GM21717 (cell line): ENCODE results near the gene RUNX3.
"Not testable (repeated sequence)": the region's sequence is repeated elsewhere in the genome, so short reads cannot be mapped to it uniquely, and the experiment has no call there.

ENCODE experiments used
- ATAC-seq: cut with Tn5 transposase; IDR thresholded peaks from one replicate; pipeline ENCODE4 v1.9.1; 2021; ENCODE audit warnings: mild to moderate bottlenecking, moderate library complexity; ENCODE audit not compliant: unreplicated experiment

RUNX3 gene

GRCh38 chr1:24930260-24931145 is at the start of gene RUNX3:
RUNX3 (minus strand) TSS chr1:24930276; CDS start chr1:24929868, 408 bp downstream.
- ATAC-seq = peak; percentile 58

- not testable (repeated sequence) for ATAC-seq
Measured at GRCh38 chr1:24979232-24979631, 49.2 kb upstream of the RUNX3 start.

- ATAC-seq = no peak
Measured at GRCh38 chr1:24978383-24979032, 48.4 kb upstream of the RUNX3 start.

DNA sequence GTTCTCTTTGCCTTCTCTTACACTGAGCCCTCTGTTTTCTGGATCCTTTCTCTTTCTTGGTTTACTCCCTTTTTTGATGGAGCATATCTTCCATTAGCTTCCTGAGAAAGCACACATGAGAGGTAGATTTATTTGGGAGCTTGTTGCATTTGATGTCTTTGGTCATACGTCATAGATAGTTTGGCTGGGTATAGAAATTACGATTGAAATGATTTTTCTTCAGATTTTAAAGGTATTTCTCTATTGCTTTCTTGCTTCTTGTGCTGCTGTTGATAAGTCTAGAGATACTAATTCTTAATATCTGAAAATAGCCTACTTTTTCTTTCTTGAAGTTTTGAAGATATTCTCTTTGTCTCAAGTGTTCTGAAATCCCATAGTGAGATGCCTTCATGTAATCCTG is 45.3 kb upstream of the RUNX3 start:
- ATAC-seq = no peak

DNA sequence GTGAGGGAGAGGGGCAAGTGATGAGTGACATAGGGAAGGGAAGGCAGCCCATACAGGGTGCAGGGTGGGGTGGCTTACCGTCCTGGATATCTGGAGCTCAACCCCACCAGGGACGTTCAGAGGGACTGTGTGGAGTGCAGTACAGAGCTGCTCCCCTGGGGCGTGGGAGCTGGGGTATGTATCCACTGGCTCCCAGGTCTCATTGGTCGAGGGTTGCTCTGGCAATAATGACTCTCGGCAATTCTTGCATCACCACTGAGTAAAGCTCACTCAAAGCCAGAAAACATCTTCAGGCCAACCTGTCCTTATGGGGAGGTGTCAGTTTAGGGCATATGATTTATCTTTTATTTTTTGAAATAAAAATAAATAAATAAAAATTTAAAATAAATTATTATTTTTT is 43.2 kb upstream of the RUNX3 start:
- ATAC-seq = no peak

- no peak for ATAC-seq
Measured at GRCh38 chr1:24972915-24973242, 42.8 kb upstream of the RUNX3 start.

GRCh38 chr1:24972221-24972914 is 42.3 kb upstream of the RUNX3 start:
- ATAC-seq = no peak

- ATAC-seq = no peak
Measured at GRCh38 chr1:24970926-24971875, 41.1 kb upstream of the RUNX3 start.

DNA sequence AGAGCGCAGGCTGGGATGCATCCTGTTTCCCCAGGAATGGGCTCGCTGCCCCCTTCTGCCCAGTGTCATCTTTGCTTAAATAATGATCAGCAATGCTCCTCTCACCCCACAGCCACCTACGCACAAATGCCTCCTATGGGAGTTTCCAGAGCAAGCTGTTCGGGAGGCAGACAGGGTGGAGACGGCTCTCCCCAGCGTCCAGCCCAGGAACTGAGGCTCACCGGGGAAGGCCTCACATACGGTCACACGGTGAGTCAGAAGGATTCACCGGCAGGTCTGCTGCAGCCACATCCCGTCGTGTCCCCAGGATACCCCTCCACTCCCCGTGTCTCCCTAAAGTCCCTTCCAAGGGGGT is 40.3 kb upstream of the RUNX3 start:
- ATAC-seq = no peak

GRCh38 chr1:24969596-24970398 is 39.7 kb upstream of the RUNX3 start:
- no peak for ATAC-seq

GRCh38 chr1:24968941-24969585 is 39.0 kb upstream of the RUNX3 start:
- no peak for ATAC-seq

DNA sequence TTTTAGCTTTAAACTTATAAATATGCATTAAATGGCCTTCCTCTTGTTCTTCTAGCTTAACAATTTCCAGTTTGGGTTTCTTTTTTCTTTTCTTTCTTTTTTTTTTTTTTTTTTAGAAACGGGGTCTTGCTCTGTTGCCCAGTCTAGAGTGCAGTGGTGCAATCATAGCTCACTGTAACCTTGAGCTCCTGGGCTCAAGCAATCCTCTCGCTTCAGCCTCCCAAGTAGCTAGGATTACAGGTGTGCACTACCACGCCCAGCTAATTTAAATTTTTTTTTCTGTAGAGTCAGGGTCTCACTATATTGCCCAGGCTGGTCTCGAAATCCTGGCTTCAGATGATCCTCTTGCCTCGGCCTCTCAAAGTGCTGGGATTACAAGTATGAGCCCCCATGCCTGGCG is 37.9 kb upstream of the RUNX3 start:
- no peak for ATAC-seq

- no peak for ATAC-seq
Measured at GRCh38 chr1:24967555-24967954, 37.5 kb upstream of the RUNX3 start.

GRCh38 chr1:24966724-24967346 is 36.8 kb upstream of the RUNX3 start:
- ATAC-seq = no peak

GRCh38 chr1:24966121-24966723 is 36.1 kb upstream of the RUNX3 start:
- ATAC-seq = no peak

- ATAC-seq = no peak
Measured at GRCh38 chr1:24965571-24965930, 35.5 kb upstream of the RUNX3 start.

DNA sequence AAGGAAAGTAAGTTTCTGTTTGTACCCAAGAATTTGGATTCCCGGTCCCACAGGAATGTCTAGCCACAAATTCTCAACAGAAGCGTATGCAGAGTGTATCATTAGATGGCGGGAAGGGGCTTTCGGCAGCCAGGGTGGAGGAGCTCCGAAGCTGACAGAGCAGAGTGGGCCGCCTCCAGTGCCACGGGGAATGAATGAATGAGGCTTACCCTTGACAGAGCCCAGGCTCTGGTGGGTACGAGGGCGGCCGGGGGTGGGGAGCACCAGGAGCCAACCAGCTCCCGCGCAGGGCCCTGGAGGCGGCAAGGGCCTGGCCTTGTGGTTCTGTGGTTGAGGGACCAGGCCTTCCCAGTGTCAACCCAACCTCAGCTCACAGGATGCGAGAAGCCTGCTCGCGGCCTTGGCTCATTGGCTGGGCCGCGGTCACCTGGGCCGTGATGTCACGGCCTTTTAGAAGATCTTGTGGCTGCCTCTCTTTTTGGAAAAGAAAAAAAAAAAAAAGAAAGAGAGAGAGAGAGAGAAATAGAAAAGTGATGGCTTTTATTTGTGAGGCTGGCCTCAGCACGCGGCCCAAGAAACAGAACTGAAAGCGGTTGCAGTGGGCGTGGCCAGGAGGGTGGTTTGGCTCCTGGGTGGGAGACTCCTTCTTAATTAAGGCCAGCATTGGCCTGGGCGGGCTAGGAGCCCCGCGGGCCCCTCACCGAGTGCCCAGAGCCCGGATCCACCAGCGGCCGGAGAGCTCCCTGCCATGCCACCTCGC is 34.9 kb upstream of the RUNX3 start:
- peak; percentile 76 for ATAC-seq
